Caco-2 (cell line): ENCODE data around the gene MEA1. TPM values are rescaled to one million over a fixed set of nuclear protein-coding genes. Genes with fewer than 3 reads are reported as not detected.

Experiments used
- BruUV-seq: library from RNA; stranded (reverse); fragments of 400-500 nt; replicated peaks from 2 replicates; lab custom pipeline; 2021; lab: Mats Ljungman, UMichigan
- CTCF ChIA-PET: fragments of 300-600 bp; sonication (Branson Sonifier 250); formaldehyde crosslinking; loops from one replicate; lab custom pipeline; 2022; ENCODE audit warnings: antibody characterized with exemption; lab: Charles Lee
- POLR2A ChIA-PET: fragments of 300-600 bp; sonication (Branson Sonifier 250); formaldehyde crosslinking; loops from one replicate; lab custom pipeline; 2022; ENCODE audit warnings: antibody characterized with exemption; lab: Charles Lee
- DNase-seq, 2 experiments: peaks; one replicate each; pipeline versions ENCODE4 v3.0.0 to v3.0.0-alpha.2; 2020 to 2022
- H3K27me3 ChIP-seq: replicated peaks from 2 replicates; pipeline ENCODE4 v1.6.0; 2011; ENCODE audit warnings: low read length; ENCODE audit not compliant: control insufficient read depth, insufficient read depth
- H3K36me3 ChIP-seq: 2 replicates; pipeline ENCODE4 v1.5.1; 2011; ENCODE audit warnings: low read length; ENCODE audit not compliant: control insufficient read depth, insufficient read depth
- H3K4me1 ChIP-seq: fragments of 250-450 bp; sonication (Bioruptor Pico); 2 replicates; pipeline ENCODE4 v1.5.1; 2020; ENCODE audit warnings: mild to moderate bottlenecking
- H3K4me3 ChIP-seq: 2 replicates; pipeline ENCODE4 v1.5.1; 2011; ENCODE audit warnings: low read depth, mild to moderate bottlenecking, control low read depth, low read length
- H3K9me3 ChIP-seq: fragments of 250-450 bp; sonication (Bioruptor Pico); 2 replicates; pipeline ENCODE4 v1.5.1; 2020; ENCODE audit warnings: mild to moderate bottlenecking, moderate library complexity
- H3K27ac Mint-ChIP-seq: one replicate; pipeline ENCODE4 v1.8.0; 2022; ENCODE audit warnings: mixed read lengths; ENCODE audit not compliant: unreplicated experiment
- H3K27me3 Mint-ChIP-seq: one replicate; pipeline ENCODE4 v1.8.0; 2022; ENCODE audit warnings: mixed read lengths; ENCODE audit not compliant: insufficient read depth, unreplicated experiment
- H3K36me3 Mint-ChIP-seq: one replicate; pipeline ENCODE4 v1.8.0; 2022; ENCODE audit warnings: mild to moderate bottlenecking, mixed read lengths; ENCODE audit not compliant: insufficient read depth, unreplicated experiment
- H3K4me1 Mint-ChIP-seq: one replicate; pipeline ENCODE4 v1.8.0; 2022; ENCODE audit warnings: low read depth, mixed read lengths; ENCODE audit not compliant: unreplicated experiment
- H3K4me3 Mint-ChIP-seq: one replicate; pipeline ENCODE4 v1.8.0; 2022; ENCODE audit warnings: mild to moderate bottlenecking, moderate library complexity, mixed read lengths; ENCODE audit not compliant: unreplicated experiment
- H3K9me3 Mint-ChIP-seq: one replicate; pipeline ENCODE4 v1.8.0; 2022; ENCODE audit warnings: mixed read lengths; ENCODE audit not compliant: unreplicated experiment
- CTCF ChIP-seq, 2 experiments: fragments of 200-600 bp in 1 of 2; IDR thresholded peaks; 1 replicate in 1 of 2; 2 replicates in 1 of 2; pipeline versions ENCODE4 v1.5.1 to v1.8.0; 2011 to 2022; ENCODE audit warnings: antibody characterized with exemption in 1 of 2, control low read depth in 1 of 2, inconsistent platforms in 1 of 2, low read depth in 1 of 2, low read length in 1 of 2, mild to moderate bottlenecking in 1 of 2, moderate library complexity in 1 of 2; ENCODE audit not compliant: insufficient read depth in 1 of 2, severe bottlenecking in 1 of 2, unreplicated experiment in 1 of 2
- intact Hi-C: fragments of 100-400 bp; cut with micrococcal nuclease; formaldehyde crosslinking; loops from one replicate; pipeline ENCODE4 v1.10.0; 2022; ENCODE audit not compliant: unreplicated experiment
- total RNA-seq: library from RNA; stranded (reverse); gene quantifications from 2 replicates; pipeline ENCODE4 v1.2.3, GENCODE V29; 2022

Gene MEA1
- total RNA-seq, 1 experiment from 2014 or later = 62.3 TPM

- Histone ChIP-seq H3K27me3 (no peaks in the 10 kb centered on the region), H3K4me3 (peak within 1 kb of the TSS; percentile 80), H3K36me3 (peaks cover 2% of the 10 kb centered on the region; the same call in 1 of the 2 replicates), H3K9me3 (no peaks in the 10 kb centered on the region), H3K4me1 (peaks cover 29% of the 10 kb centered on the region)
- POLR2A ChIA-PET = interaction anchor here (0.5 to 2.4 kb wide), 16 partner anchors 14 to 358 kb away, joined by 3 to 22 read pairs (median 4); partner anchors contain the start of genes CNPY3, CUL9, KLHDC3 and MEA1
- H3K36me3 Mint-ChIP-seq = peaks cover 55% of the 10 kb centered on the region
- peak within 1 kb of the TSS; percentile 82 for H3K27ac Mint-ChIP-seq
- H3K4me3 Mint-ChIP-seq = peak within 1 kb of the TSS; percentile 88
- H3K27me3 Mint-ChIP-seq = no peaks in the 10 kb centered on the region
- CTCF ChIA-PET = interaction anchor here (0.5 to 1.3 kb wide), 10 partner anchors 27 to 495 kb away, joined by 3 to 8 read pairs (median 3); partner anchors contain the start of gene RRP36
- intact Hi-C loops = loop anchor here (1.0 kb wide), 3 partner anchors 31 to 112 kb away; partner anchors contain the start of genes KLHDC3 and SRF
- DNase-seq = peak; percentile 96 to 98
- H3K9me3 Mint-ChIP-seq = no peaks in the 10 kb centered on the region
- peaks cover 34% of the 10 kb centered on the region for H3K4me1 Mint-ChIP-seq
- no TSS peak for BruUV-seq
- no peak for TF ChIP-seq CTCF (IDR thresholded peaks at IDR 0.05; ENCODE audit: insufficient read depth in 1 of 2, low read depth in 1 of 2, low read length in 1 of 2, severe bottlenecking in 1 of 2, unreplicated experiment in 1 of 2)
Observed at GRCh38 chr6:43059168-43060033, 45.7 kb upstream of the MEA1 start, which contains the start of the genes KLC4 and MRPL2. KLC4 (plus strand) TSS chr6:43059631; CDS start chr6:43061336, 1,705 bp downstream. MRPL2 (minus strand) TSS chr6:43059434; CDS start chr6:43059381, 53 bp downstream.

GRCh38 chr6:43058531-43058930, 44.8 kb upstream of the MEA1 start:
- no peak for DNase-seq
- Mint-ChIP-seq H3K4me1 (peaks cover 41% of the 10 kb centered on the region), H3K4me3 (peak overlapping the region; percentile 88), H3K9me3 (no peaks in the 10 kb centered on the region), H3K27ac (peak overlapping the region; percentile 82), H3K27me3 (no peaks in the 10 kb centered on the region), H3K36me3 (peaks cover 57% of the 10 kb centered on the region)
- peak overlapping the region; percentile 80 for H3K4me3 ChIP-seq
- ChIA-PET POLR2A (interaction anchor here (0.6 to 2.4 kb wide), 4 partner anchors 18 to 129 kb away, joined by 4 to 22 read pairs (median 8); partner anchors contain the start of genes CNPY3, KLHDC3, MEA1 and PTK7), CTCF (no interaction called here)
- intact Hi-C loops = no loop called here
- TF ChIP-seq CTCF (IDR thresholded peaks at IDR 0.05; ENCODE audit: insufficient read depth in 1 of 2, low read depth in 1 of 2, low read length in 1 of 2, severe bottlenecking in 1 of 2, unreplicated experiment in 1 of 2) = no peak
- peaks cover 1% of the 10 kb centered on the region; the same call in 1 of the 2 replicates for H3K36me3 ChIP-seq
- no TSS peak for BruUV-seq
- no peaks in the 10 kb centered on the region for H3K27me3 ChIP-seq
- no peaks in the 10 kb centered on the region for H3K9me3 ChIP-seq
- H3K4me1 ChIP-seq = peaks cover 32% of the 10 kb centered on the region

GRCh38 chr6:43055966-43056365, 42.2 kb upstream of the MEA1 start:
- peaks cover 69% of the 10 kb centered on the region for H3K36me3 Mint-ChIP-seq
- Histone ChIP-seq H3K9me3 (no peaks in the 10 kb centered on the region), H3K4me1 (peaks cover 31% of the 10 kb centered on the region), H3K36me3 (no peaks in the 10 kb centered on the region), H3K4me3 (no peak overlapping the region), H3K27me3 (no peaks in the 10 kb centered on the region)
- ChIA-PET CTCF (no interaction called here), POLR2A (interaction anchor here (0.5 to 0.7 kb wide), 2 partner anchors 127 to 1143 kb away, joined by 3 read pairs; partner anchors contain the start of gene CNPY3)
- intact Hi-C loops = no loop called here
- no peak for DNase-seq
- peaks cover 39% of the 10 kb centered on the region for H3K4me1 Mint-ChIP-seq
- H3K4me3 Mint-ChIP-seq = peak overlapping the region; percentile 7
- TF ChIP-seq CTCF (IDR thresholded peaks at IDR 0.05; ENCODE audit: insufficient read depth in 1 of 2, low read depth in 1 of 2, low read length in 1 of 2, severe bottlenecking in 1 of 2, unreplicated experiment in 1 of 2) = no peak
- BruUV-seq = no TSS peak
- no peaks in the 10 kb centered on the region for H3K27me3 Mint-ChIP-seq
- peak overlapping the region; percentile 60 for H3K27ac Mint-ChIP-seq
- H3K9me3 Mint-ChIP-seq = no peaks in the 10 kb centered on the region
